ENCODE data around the gene NTNG2. TPM values are rescaled to one million over a fixed set of nuclear protein-coding genes. Genes with fewer than 3 reads are reported as not detected.
A peak's percentile ranks its signal among the peaks of the same experiment; 100 is the strongest.
"Not testable (repeated sequence)": the region's sequence is repeated elsewhere in the genome, so short reads cannot be mapped to it uniquely, and the experiment has no call there.

NTNG2 gene
- under 1 TPM; 0.20 to 0.40 (median 0.32) TPM for polyA plus RNA-seq (ENCODE audit: insufficient read length in 3 of 3)
- long read RNA-seq, donor 1: 0 reads
- long read RNA-seq, donor 2: 0 reads
- long read RNA-seq, donor 3, partial matches to known transcripts: 0 of 1 reads
- long read RNA-seq, donor 3, other reads (novel, unspliced or antisense): 0 of 1 reads
- long read RNA-seq, donor 4, partial matches to known transcripts: 0 of 1 reads
- long read RNA-seq, donor 4, other reads (novel, unspliced or antisense): 0 of 1 reads
- long read RNA-seq, donor 5: 0 reads
- long read RNA-seq, donor 6, partial matches to known transcripts: 0 of 2 reads
- long read RNA-seq, donor 6, other reads (novel, unspliced or antisense): 0 of 2 reads
- long read RNA-seq, donor 7: 0 reads
- long read RNA-seq, donor 8, partial matches to known transcripts: 0 of 2 reads
- long read RNA-seq, donor 8, other reads (novel, unspliced or antisense): 0 of 2 reads
- long read RNA-seq, donor 9, partial matches to known transcripts: 0 of 1 reads
- long read RNA-seq, donor 9, other reads (novel, unspliced or antisense): 0 of 1 reads
- long read RNA-seq, donor 10: 0 reads
- long read RNA-seq, donor 11: 0 reads
- long read RNA-seq, donor 12, partial matches to known transcripts: 0 of 1 reads
- long read RNA-seq, donor 12, other reads (novel, unspliced or antisense): 0 of 1 reads
- long read RNA-seq, donor 13: 0 reads
- long read RNA-seq, donor 14: 0 reads
- long read RNA-seq, donor 15: 0 reads
- long read RNA-seq, donor 16, partial matches to known transcripts: 0 of 1 reads
- long read RNA-seq, donor 16, other reads (novel, unspliced or antisense): 0 of 1 reads

DNA sequence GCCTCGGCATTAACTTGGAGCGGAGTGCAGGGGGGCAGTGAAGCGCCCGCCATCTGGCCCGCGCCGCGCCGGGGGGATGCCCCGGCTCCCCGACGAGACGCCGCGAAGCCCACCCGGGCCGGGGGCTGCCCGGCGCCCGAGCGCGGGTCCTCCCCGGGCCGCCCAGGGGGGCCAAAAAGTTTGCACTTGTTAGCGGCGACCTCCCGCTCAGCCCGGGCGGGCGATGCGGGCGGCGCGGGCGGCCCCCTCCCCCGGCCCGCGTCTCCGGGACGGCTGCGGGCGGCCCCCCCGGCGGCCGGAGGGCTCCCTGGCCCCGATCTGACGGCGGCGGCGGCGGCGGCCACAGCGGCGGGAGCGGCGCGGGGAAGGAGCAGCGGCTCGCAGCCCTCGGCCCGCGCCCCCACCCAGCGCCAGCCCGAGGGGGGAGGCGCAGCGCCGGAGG, at the start of gene NTNG2:
TSS of gene NTNG2 (plus strand) at position 316 of the 442 bp plus-strand sequence. CDS start 4,774 bp downstream, outside the sequence.
- no peak for DNase-seq (ENCODE audit: extremely low read depth in 1 of 11, low read depth in 9 of 11, low spot score in 4 of 11)

- DNase-seq (ENCODE audit: extremely low read depth in 1 of 11, low read depth in 9 of 11, low spot score in 4 of 11): peak; percentile 48 to 84 (median 67)
These were observed 47.7 kb upstream of the NTNG2 start for GRCh38 chr9:132114102-132114707.

- DNase-seq (ENCODE audit: extremely low read depth in 1 of 11, low read depth in 9 of 11, low spot score in 4 of 11): no peak
These were observed 45.3 kb upstream of the NTNG2 start for GRCh38 chr9:132116583-132116982.

DNA sequence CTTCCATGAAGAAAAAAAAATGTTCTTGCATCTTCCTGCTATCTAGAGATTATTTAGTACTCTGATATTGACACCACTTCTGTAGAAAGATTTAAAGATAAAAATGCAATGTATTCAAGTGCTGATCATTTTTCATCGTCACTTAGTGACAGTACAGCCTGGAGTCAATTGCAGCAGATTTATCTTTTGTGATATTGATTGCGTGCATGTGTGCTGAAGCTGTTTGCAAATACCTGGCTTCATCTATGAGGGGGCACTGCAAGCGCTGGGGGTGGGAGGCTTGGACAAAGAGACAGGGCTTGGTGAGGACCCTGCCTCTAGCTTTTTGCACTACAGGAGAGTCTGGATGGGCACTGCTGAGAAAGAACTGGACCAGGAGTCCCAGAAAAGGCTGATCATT, 44.2 kb upstream of the NTNG2 start:
- no peak for DNase-seq (ENCODE audit: extremely low read depth in 1 of 11, low read depth in 9 of 11, low spot score in 4 of 11)

GRCh38 chr9:132121021-132121420, 40.8 kb upstream of the NTNG2 start:
- no peak for DNase-seq (ENCODE audit: extremely low read depth in 1 of 11, low read depth in 9 of 11, low spot score in 4 of 11)

DNA sequence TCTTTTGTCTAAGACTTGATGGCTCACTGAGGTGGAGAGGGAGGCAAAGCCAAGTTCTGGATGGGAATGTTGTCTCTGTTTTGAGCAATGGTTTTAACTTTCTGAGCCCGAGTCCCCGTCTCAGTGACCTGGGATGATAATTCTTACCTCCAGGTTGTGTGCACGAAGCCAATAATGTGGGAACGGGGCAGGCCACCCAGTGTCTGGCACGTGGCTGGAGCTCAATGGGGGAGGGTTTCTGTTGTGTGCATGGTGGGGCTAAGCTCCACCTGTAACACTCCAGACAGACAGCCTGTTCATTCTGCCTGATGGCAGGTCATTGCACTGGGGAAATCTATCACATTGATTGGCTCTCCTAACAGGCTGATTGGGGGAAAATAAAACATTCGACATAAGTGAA, 37.1 kb upstream of the NTNG2 start:
- no peak for DNase-seq (ENCODE audit: extremely low read depth in 1 of 11, low read depth in 9 of 11, low spot score in 4 of 11)

DNA sequence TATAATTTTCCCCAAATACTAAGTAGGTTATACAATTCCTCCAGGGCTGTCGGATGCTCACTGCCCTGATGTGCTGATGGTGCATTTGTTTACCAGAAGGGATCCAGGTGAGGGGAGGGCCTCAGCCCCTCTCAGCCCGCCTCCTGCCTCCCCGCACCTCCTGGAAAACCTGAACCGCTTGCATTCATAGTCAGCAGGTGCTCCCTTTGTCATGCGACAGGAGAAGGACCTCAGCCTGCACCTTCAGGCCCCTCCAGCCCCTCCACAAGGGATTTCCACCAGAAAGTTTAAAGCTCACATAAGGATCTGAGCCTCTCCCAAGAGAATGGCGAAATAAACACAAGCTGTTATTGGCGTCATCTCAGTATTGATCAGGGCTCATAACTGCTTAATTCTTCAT, 36.5 kb upstream of the NTNG2 start:
- no peak for DNase-seq (ENCODE audit: extremely low read depth in 1 of 11, low read depth in 9 of 11, low spot score in 4 of 11)

GRCh38 chr9:132125944-132126679, 35.7 kb upstream of the NTNG2 start:
- DNase-seq (ENCODE audit: extremely low read depth in 1 of 11, low read depth in 9 of 11, low spot score in 4 of 11): no peak

DNA sequence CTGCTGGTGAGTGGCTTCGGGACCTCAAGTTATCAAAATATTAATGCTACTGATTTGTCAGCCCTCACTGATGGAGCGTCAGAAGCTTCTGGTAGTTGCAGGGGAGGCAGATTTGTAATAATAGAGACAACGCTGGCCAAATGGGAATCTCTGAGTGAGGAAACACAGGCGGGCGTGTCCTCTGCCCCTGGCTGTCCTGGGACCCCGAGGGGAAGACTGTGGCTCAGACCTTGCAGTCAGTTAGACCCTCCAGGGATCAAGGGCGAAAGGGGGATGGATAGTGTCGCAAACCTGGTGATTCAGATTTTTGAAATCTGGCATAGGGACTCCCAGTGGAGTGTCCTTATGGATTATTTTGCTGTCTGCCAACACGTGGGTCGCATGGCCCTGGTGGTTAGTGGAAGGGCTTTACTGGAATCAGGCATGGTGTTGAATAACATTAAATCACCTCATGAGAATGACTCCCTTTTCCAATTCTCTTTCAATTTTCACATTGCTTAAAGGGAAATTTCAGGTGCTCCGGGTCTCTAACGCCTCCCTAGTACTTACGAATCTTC, 35.1 kb upstream of the NTNG2 start:
- no peak for DNase-seq (ENCODE audit: extremely low read depth in 1 of 11, low read depth in 9 of 11, low spot score in 4 of 11)

DNA sequence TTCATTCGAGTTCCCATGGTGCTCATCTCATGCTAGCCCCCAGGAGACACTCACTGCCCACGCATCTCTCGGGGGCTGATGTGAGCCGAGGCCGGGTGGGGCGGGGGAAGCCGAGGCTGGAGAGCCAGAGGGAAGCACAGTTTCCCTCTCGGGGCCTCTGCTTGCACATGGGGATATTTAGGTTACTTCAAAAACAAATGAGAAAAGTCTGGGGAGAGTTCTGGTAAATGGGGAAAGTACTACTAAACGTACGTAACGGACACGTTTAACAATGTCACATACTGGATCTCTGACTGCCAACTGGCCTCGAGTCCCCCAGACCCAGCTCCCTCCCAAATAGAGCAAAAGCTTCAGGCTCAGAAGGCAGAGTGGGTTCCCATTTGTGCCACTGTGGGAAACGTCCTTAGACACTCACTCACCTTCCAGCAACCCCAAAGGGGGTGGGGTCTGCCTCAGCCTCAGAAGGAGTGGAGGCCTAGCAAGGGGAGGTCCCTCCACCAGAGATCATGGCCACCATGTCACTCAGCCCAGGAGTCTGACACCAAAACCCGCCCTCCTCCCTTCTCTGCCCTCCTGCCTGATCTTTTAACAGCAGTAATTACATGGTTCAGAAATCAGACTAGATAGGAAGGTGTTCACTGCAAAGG, 33.8 kb upstream of the NTNG2 start:
- no peak for DNase-seq (ENCODE audit: extremely low read depth in 1 of 11, low read depth in 9 of 11, low spot score in 4 of 11)

GRCh38 chr9:132129535-132129934, 32.3 kb upstream of the NTNG2 start:
- DNase-seq (ENCODE audit: extremely low read depth in 1 of 11, low read depth in 9 of 11, low spot score in 4 of 11): no peak

GRCh38 chr9:132134085-132134484, 27.8 kb upstream of the NTNG2 start:
- DNase-seq (ENCODE audit: extremely low read depth in 1 of 11, low read depth in 9 of 11, low spot score in 4 of 11): not testable (repeated sequence)

DNA sequence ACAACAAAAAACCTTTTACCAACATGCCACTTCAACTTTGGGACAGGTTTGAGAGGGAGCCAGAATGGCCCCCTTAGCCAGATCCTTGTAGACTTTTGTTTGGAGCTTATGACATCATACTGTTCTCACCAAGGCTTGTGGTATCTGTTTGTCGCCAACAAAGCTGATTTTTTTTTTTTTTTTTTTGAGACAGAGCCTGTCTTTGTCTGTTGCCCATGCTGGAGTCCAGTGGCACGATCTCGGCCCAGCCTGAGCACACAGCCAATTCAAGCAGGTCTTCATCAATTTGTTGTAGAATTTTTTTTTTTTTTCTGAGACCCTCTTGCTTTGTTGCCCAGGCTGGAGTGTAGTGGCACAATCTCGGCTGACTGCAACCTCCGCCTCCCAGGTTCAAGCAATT, 26.4 kb upstream of the NTNG2 start:
- no peak for DNase-seq (ENCODE audit: extremely low read depth in 1 of 11, low read depth in 9 of 11, low spot score in 4 of 11)

DNA sequence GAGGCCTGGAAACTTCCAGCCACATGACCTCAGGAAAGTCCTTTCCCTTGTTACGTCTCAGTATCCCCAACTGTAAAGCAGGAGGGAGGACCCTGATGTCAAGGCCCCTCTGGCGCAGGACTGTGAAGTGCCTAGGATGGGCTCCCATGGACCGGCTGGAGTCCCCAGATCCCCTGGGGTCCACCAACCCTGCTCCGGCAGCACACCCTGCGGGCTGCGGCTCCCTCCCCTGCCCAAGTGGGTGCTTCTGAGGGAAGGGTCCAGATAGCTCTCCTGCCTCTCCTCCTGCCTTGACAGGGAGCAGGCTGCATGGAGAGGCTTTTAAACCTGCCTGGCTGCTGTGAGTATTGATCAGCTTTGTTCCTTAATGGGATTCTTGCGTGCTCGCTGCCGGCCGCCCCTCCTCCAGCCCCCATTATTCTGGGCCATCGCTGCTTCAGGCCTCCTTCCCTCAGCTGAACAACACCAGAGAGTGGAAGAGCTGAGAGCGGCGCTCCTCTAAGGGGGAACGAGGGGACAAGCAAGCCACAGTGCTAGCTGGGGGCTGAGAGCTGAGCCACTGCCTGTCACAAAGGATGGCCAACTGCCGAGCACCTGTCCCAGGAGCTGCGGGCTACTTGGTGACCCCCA, 25.6 kb upstream of the NTNG2 start:
- no peak for DNase-seq (ENCODE audit: extremely low read depth in 1 of 11, low read depth in 9 of 11, low spot score in 4 of 11)

DNA sequence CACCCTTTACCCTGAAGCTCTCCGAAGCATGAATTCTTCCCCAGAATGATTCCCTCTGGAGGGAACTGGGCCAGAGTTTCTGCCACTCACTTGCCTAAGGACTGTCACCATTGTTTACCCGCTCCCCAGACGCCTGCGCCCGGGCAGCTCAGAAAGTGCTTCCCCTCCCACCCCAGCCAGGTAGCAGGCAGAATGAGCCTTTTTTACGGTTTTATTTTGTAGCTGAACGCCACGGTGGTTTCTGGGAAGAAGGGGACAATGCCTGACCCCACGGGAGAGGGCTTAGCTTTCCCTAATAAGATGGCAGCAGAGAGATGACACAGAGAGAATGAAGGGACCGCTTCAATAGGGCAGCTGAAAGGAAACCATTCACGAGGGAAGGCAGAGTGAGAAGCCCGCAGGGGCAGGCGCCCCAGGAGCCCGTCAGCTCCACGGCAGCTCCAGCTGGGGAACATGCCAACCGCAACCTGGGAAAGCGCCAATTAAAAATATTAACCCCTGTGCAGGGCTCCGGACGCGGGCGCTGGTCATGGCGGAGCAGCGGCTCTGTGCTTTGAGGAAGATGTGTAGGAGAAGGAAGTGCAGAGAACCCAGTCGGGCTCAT, 20.4 kb upstream of the NTNG2 start:
- no peak for DNase-seq (ENCODE audit: extremely low read depth in 1 of 11, low read depth in 9 of 11, low spot score in 4 of 11)

DNA sequence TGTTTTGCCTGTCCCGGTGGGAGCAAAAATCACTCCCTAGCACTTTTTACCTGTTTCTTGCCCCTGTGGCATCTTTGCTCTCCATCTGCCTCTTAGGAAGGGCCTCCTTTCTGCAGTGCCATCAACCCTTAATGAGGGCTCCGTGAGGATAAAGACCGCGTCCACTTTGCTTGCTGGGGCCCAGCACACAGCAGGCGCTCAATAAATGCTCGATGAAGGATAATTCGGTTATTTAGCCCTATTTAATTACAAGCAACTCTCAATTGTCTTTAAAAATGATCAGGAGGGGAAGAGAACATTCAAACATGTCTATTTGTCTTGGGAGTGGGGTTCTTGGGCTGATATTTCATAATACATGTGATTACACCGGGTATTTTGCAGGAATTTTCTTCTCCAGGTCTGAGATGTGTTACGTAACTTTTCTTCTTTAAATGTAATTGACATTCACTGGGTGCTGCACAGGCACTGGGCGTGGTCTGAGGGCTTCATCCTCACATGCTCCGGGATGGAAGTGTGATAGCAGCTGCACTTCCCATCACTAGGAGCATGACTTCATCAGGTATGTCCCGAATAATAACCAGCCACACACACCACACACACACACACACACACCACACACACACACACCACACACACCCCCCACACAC, 19.8 kb upstream of the NTNG2 start:
- DNase-seq (ENCODE audit: extremely low read depth in 1 of 11, low read depth in 9 of 11, low spot score in 4 of 11): no peak

GRCh38 chr9:132142924-132143323, 18.9 kb upstream of the NTNG2 start:
- no peak for DNase-seq (ENCODE audit: extremely low read depth in 1 of 11, low read depth in 9 of 11, low spot score in 4 of 11)
